ENCODE results near the gene BIRC5. TPM values are rescaled to one million over a fixed set of nuclear protein-coding genes. Genes with fewer than 3 reads are reported as not detected.
"Not testable (repeated sequence)": the region's sequence is repeated elsewhere in the genome, so short reads cannot be mapped to it uniquely, and the experiment has no call there.

Gene BIRC5
- total RNA-seq, 1 donor from 2014 or later = not detected

DNA sequence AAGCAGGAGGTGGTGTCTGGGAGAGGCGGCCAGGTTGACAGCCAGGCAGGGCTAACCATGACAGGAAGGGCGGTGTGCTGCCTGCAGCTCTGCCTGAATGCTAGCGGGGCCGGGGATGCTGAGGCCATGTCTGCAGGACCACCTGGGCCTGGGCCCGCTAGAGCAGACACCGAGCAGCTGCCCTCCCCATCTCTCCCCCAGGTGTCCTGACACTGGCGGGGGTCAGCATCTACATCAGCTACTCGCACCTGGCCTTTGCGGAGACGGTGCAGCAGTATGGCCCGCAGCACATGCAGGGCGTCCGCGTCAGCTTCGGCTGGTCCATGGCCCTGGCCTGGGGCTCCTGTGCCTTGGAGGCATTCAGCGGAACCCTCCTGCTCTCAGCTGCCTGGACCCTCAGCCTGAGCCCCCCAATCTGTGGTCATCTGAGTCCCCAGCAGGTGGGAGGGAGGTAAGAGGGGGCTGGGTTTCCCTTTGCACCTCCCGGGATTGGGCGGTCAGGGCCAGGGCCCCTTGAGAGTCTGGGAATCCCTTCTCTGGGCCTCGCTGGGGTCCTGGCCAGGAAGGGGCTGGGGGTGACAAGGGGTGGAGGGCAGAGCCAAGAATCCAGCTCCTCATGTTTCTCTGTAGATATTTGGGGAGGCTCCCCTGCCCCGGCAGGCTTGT is 24.9 kb downstream of the BIRC5 start:
- DNase-seq (ENCODE audit: low spot score) = no peak

DNA sequence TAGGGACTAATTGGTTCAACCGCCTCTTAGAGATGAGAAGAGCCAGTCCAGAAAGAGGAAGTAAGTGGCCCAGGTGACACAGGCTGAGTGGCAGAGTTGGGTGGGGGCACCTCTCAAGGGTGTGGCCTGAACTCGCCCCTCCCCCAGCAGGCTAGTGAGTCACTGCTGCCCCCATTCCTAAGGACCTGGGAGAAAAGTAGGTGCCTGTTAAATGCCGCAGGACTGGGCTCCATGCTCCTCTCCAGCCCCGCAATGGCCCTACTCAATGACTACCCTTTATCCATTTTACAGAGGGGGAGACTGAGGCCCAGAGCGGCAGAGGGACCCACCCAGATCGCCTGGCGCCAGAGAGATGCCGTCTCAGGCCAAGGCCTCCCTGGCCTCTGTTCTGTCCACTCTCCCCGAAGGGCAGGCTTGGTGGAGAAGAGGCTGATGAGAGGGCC is 25.5 kb downstream of the BIRC5 start:
- no peak for DNase-seq (ENCODE audit: low spot score)

DNA sequence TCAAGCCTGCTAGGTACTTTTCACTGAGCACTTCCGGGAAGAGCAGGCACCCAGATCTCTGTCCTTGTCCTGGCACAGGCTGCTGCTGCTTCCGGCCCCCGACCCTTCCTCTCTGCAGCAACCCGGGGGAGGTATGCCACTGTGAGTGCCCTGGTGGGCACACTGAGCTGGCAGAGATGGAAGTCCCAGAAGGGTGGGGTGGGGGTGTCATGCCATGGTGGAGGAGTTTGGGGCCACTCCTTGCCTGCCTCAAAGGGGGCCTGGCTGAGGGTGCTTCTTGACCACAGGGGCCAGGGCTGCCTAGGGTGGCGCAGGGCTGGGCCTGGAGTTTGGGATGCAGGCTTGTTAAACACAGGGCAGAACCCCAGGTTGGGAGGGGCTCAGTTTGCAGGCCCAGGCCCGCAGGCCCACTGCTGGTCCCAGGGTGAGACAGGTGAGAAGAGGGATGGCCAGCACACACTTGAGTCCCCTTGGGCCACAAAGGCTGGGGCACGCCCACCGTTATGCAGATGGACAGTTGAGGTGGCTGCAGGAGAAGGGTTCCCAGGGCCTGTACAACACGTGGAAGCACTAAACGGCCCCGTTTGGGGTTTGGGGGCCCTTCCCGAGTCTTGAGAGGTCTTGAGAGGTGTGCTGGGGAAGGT is 26.1 kb downstream of the BIRC5 start:
- DNase-seq (ENCODE audit: low spot score) = no peak

DNA sequence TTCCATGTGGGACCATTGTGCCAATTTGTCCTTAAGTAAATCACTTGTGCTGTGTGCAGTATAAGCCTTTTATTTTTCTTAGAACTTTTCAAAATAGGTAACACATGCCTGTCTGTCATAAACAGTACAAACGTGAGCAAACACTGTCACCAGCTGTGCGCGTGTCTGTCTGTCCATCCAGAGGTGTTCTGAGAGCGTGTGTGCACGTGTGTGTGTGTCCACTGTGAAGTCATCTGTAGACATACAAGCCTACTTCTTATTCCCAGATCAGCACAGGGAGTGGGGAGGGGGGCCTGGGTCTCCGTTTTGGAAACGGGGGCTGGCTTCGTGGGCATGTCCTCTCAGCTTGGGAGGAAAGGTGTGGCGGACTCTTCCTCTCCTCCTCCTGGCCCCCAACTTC is 26.8 kb downstream of the BIRC5 start:
- no peak for DNase-seq (ENCODE audit: low spot score)

- no peak for DNase-seq (ENCODE audit: low spot score)
Measured at GRCh38 chr17:78241277-78242023, 27.4 kb downstream of the BIRC5 start.

DNA sequence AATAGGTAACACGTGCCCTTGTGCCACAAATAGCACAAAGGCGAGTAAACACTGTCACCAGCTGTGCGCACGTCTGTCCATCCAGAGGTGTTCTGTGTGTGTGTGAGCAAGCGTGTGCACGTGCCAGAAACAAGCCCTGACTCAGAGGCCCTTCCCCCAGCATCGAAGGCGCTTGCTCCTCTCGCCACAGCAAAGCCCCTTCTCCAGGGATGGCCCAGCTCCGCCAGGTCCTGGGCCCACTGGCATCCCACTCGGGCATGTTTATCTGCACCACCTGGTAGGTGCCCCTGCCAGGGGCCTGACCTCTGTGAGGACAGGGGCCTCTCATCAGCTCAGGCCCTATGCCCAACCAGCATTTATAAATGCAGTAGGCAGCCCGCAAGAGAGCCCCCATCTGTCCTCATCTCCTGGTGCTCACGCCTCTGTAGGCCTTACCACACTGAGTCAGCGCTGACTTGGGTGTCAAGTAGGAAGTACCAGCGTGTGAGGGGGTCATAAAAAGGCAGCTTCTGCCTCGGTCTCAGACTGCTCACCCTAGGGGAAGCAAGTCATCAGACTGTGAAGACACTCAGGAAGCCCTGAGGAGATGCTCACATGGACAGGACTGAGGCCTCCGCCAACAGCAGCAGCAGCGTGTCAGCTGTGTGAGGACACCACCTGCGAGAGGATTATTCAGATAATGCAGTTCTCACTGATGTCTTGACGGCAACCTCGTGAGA is 28.1 kb downstream of the BIRC5 start:
- DNase-seq (ENCODE audit: low spot score) = no peak

DNA sequence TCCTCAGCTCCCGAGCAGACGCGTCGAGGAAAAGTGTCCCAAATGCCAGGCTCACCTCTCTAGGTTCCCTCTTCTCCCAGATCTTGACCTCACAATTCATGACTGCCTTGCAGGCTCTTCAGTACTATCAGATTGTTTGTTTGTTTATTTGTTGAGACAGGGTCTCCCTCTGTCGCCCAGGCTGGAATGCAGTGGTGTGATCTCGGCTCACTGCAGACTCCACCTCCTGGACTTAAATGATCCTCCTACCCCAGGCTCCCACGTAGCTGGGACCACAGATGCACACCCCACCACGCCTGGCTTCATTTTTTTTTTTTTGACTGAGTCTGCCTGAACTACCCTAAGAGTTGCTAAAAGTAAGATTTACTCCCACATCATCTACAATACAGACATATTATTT is 33.3 kb downstream of the BIRC5 start:
- no peak for DNase-seq (ENCODE audit: low spot score)

GRCh38 chr17:78248051-78248914 is 34.2 kb downstream of the BIRC5 start:
- no peak for DNase-seq (ENCODE audit: low spot score)

GRCh38 chr17:78249074-78249817 is 35.2 kb downstream of the BIRC5 start:
- DNase-seq (ENCODE audit: low spot score) = no peak

GRCh38 chr17:78249818-78250806 is 36.1 kb downstream of the BIRC5 start:
- no peak for DNase-seq (ENCODE audit: low spot score)

DNA sequence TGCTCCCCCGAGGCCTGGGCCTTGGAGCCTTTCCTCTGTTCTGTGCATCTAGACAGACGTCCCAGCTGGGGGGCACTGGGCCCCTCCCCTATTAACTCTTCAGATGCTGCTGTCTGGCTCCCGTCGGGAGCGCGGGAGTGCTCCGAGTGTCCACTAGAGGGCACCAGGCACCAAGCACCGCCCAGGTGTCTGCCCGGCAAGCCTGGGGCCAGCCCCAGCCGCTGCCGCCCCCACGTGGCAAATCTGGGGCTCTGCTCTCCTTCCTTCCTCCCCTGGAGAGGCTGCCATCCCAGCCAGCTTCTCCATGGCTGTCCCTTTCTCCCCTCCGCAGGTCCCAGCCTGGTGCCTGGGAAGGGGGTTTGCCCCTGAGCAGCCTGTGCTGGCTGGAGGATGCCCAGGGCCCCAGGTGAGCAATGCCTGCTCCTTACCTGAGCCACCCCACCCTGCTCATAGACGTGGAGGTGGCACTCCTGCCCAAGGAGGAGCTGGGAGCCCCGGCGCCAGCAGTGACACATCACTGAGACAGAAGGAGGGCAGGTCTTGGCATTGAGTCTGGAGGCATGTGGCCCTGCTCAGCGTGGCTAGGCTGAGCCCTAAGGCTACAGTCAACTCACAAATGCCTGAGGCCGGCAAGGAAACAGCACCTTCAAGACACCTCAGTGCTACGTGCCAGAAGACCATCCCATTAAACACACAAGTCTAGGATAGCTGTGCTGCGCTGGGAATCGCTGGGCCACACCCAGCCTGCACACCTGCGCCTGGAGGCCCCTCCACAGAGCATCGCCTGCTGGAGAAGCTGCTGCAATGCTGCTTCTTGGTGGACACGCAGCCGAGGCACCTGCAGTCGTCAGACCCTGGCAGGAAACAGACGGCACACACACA is 37.1 kb downstream of the BIRC5 start:
- DNase-seq (ENCODE audit: low spot score) = peak; percentile 96

DNA sequence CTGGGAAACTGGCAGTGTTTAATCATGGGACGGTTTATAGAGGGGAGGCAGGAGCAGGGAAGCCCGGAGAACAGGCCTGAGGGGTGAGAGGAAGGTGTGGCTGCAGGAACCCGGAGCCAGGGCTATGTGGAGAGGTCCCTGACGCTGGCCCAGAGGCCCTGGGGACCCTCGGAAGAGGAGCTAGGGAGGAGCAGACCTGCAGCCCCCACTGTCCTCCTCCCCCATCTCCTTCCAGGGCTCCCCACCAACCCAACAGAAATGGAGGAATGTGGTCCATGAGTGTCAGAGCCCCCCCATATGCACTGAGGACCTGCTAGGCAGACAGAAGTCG is 37.7 kb downstream of the BIRC5 start:
- DNase-seq (ENCODE audit: low spot score) = no peak

DNA sequence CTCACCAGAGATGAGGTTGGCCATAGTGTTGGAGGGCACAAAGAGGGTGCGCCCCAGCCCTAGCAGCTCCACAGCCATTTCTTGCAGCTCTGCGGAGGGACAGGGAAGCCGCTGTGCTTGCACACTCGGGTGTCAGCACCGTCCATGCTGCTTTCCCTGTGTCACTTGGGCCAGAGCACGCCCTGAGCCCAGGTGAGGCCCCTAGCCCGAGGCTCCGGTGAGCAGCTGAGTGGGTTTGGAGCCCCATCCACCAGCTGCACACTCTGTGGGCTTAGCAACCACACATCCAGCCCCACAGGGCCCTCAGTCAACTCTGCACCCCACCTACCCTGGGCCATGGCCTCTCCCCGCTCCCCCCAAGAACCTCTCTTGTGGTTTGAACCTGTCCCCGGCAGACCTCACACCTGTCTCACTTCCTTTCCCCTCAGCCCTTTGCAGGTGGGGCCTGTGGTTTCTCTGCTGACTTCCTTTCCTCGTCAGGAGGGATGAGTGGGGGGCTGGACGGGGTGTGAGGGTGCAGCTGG is 38.1 kb downstream of the BIRC5 start:
- no peak for DNase-seq (ENCODE audit: low spot score)

DNA sequence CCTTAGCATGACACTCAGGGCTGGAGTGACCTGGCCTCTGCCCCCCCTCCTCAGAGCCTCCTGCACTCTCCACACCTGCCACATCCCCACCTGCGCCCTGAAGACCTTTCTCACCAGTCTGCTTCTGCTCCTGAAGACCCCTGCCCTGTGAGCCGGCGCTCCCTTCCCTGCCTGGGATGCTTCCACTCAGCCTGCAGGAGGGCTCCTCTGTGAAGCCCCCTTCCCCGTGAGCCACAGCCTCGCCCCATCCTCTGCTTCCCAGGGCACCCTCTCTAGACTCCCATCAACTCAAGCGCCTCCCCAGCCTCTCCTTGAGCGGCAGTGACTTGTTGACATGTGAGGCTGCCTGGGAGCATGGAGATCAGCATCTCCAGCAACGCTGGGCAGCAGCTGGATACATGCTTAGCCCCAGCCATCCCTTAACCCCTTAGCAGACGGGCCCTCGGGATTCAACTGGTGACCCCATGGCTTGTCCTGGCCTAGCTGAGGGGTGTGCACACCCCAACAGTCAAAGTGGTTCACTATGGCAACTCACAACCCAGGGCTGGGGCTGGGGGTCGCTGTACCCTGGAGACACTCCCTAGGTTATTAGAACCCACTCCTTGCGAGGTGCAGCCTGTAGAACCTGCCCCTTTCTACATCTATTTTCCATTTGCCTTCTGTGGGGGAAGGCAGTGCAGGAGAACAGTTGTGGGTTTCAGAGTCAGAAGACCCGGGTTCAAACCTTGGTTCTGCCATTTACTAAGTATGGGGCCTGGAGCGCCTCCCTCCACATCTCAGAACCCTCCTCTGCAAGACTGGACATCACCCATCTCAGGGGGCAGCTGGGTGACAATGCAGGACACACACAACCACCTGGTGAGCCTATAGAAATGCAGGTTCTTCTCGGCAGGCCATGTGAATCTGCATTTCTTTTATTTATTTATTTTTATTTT is 38.9 kb downstream of the BIRC5 start:
- no peak for DNase-seq (ENCODE audit: low spot score)

GRCh38 chr17:78253636-78253945 is 39.5 kb downstream of the BIRC5 start:
- DNase-seq (ENCODE audit: low spot score) = not testable (repeated sequence)

GRCh38 chr17:78253946-78254672 is 40.1 kb downstream of the BIRC5 start:
- peak; percentile 96 for DNase-seq (ENCODE audit: low spot score)

Data from mesenteric fat pad (tissue), 1 donor.